GM19239 (cell line): Measurements from ENCODE around the gene MRPS21.
"Not testable (repeated sequence)": the region's sequence is repeated elsewhere in the genome, so short reads cannot be mapped to it uniquely, and the experiment has no call there.

Experiments
- DNase-seq: peaks from one replicate; pipeline ENCODE4 v3.0.0; 2011; ENCODE audit warnings: low spot score; ENCODE audit not compliant: insufficient read length
- FAIRE-seq: peaks from 2 replicates; lab custom pipeline; 2011; peaks lifted over from hg19 to GRCh38; lab: Jason Lieb, UNC

MRPS21 gene

GRCh38 chr1:150281221-150281757, 12.4 kb upstream of the MRPS21 start:
- DNase-seq (no peak), FAIRE-seq (no peak)

- peak; percentile 31 for DNase-seq
Observed at GRCh38 chr1:150281758-150282557, 11.7 kb upstream of the MRPS21 start, which contains the start of gene CIART. Gene CIART (plus strand): TSS chr1:150282554. CDS start chr1:150283268, 714 bp downstream.

GRCh38 chr1:150282558-150282958, 11.1 kb upstream of the MRPS21 start:
- FAIRE-seq (no peak), DNase-seq (no peak)

More at GRCh38 chr1:150281758-150282557, 11.7 kb upstream of the MRPS21 start, which contains the start of gene CIART:
- FAIRE-seq = peak; percentile 96

- FAIRE-seq = no peak
Observed at GRCh38 chr1:150283260-150283659, 10.4 kb upstream of the MRPS21 start.

DNA sequence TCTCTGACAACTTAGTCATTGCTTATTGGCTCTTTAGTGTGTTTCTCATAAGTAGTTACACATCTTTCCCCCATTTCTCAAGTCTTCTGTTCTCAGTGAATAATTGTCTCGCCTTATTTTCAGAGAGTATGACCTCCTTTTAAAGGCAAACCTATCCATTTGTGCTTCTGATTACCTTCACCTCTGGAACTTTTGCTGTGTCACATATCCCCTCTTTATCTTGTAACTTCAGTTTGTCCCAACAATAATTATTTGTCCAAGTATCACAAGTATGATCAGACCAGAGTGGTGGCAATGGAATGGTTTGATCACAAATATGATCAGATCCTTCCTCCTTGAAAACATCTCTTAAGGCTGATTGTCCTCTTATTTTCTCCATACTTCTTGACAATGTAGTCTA, 5.3 kb upstream of the MRPS21 start:
- FAIRE-seq (no peak), DNase-seq (no peak)

More at GRCh38 chr1:150283260-150283659, 10.4 kb upstream of the MRPS21 start:
- no peak for DNase-seq

GRCh38 chr1:150288822-150289221, 4.8 kb upstream of the MRPS21 start:
- DNase-seq = no peak
- no peak for FAIRE-seq

DNA sequence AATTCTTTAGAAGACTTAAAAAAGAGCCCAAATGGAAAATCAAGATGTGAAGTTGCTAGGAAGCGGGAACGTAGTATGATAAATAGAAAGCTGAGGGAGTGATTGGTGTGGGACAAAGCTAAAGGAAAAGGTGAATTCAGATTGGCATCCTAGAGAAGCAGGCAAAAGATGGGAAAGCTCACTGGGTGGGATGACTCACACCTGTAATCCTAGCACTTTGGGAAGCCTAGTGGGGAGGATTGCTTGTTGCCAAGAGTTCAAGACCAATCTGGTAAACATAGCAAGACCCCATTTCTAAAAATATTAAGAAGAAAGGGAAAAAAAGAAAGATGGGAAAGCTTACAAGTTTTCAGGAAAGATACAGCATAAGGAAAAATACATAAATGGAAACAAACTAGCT, 1.8 kb downstream of the MRPS21 start:
- FAIRE-seq (no peak), DNase-seq (no peak)

GRCh38 chr1:150299716-150300115, 6.1 kb downstream of the MRPS21 start:
- no peak for DNase-seq

GRCh38 chr1:150302338-150302737, 8.7 kb downstream of the MRPS21 start:
- DNase-seq (no peak), FAIRE-seq (no peak)

More at GRCh38 chr1:150299716-150300115, 6.1 kb downstream of the MRPS21 start:
- no peak for FAIRE-seq

- no peak for DNase-seq
- no peak for FAIRE-seq
Observed at GRCh38 chr1:150302902-150303301, 9.2 kb downstream of the MRPS21 start.

GRCh38 chr1:150308585-150308984, 14.9 kb downstream of the MRPS21 start:
- DNase-seq, FAIRE-seq: not testable (repeated sequence)

- no peak for FAIRE-seq
- DNase-seq = no peak
Observed at GRCh38 chr1:150309758-150310508, 16.3 kb downstream of the MRPS21 start.

GRCh38 chr1:150311762-150312161, 18.1 kb downstream of the MRPS21 start:
- DNase-seq (no peak), FAIRE-seq (no peak)

DNA sequence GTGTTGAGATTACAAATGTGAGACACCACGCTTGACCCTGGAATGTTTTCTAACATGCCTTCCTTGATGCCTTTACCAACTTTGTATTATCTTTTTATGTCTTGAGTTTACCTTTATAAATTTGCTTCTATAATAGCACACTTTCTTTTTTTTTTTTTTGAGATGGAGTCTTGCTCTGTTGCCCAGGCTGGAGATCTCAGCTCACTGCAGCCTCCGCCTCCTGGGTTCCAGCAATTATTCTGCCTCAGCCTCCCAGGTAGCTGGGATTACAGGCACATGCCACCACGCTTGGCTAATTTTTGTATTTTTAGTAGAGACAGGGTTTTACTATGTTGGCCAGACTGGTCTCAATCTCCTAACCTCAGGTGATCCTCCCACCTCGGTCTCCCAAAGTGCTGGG, 21.0 kb downstream of the MRPS21 start:
- FAIRE-seq, DNase-seq: not testable (repeated sequence)

DNA sequence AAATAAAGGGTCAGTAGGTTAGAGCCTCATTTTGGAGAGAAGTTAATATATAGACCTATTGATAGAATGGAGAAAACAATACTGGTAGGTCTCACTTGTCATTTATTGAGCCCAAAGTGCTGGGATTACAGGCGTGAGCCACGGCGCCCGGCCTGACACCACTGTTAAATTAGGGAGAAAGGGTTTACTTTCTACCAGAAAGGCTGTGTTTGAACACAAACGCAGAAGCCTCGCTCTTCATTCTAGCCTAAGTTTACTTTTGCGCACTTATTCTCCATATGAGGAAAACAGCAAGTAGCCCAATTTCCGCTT, 27.0 kb downstream of the MRPS21 start:
- FAIRE-seq = no peak

DNA sequence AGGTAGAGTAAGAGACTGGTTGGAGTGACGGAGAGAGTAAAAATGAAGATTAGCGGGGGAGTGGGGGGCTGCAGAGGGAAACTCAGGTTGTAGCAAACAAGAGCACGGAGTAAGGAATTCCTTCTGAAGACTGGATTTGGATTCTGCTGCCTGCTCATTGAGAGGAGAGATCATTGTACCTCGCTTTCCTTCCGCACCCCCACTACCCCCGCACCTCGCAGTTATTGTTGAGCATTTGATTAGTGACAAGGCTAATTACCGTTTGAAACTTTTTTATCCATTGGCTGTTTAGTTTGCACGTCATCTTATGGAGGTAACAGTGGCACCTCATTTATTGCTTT, 28.1 kb downstream of the MRPS21 start:
- FAIRE-seq = no peak
- no peak for DNase-seq

More for the DNA sequence above, 27.0 kb downstream of the MRPS21 start:
- DNase-seq = no peak

- DNase-seq (no peak), FAIRE-seq (no peak)
Observed at GRCh38 chr1:150322310-150322709, 28.6 kb downstream of the MRPS21 start.

- FAIRE-seq (no peak), DNase-seq (no peak)
Observed at GRCh38 chr1:150332651-150333290, 39.1 kb downstream of the MRPS21 start.

GRCh38 chr1:150346316-150346715, 52.7 kb downstream of the MRPS21 start:
- no peak for DNase-seq
- no peak for FAIRE-seq

- FAIRE-seq (no peak), DNase-seq (no peak)
Observed at GRCh38 chr1:150352866-150353265, 59.2 kb downstream of the MRPS21 start.
